IPS DF 19.7 (cell line): Measurements from ENCODE around the gene TPPP3.

Experiments used
- DNase-seq: peaks from one replicate; pipeline ENCODE4 v3.0.0-alpha.2; 2013; ENCODE audit warnings: low read depth, low spot score

Gene TPPP3

DNA sequence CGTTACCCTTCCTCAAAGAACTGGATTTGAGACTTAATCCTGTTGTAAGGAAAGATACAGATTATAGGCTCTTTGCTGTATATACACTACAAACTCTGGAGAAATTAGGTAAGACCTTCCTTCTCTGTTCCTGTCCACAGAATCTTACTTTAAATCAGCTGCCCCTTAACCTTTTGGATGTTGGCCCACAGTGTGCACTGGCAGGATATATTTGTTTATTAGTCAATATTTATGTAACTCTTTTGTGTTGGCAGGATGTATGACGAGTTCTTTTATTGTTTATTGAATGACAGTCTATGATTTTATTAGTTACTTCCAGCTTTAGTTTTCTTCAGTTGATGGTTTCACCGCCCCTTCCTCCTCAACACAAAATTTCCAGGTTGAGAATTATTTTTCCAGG is 47.0 kb downstream of the TPPP3 start:
- no peak for DNase-seq

DNA sequence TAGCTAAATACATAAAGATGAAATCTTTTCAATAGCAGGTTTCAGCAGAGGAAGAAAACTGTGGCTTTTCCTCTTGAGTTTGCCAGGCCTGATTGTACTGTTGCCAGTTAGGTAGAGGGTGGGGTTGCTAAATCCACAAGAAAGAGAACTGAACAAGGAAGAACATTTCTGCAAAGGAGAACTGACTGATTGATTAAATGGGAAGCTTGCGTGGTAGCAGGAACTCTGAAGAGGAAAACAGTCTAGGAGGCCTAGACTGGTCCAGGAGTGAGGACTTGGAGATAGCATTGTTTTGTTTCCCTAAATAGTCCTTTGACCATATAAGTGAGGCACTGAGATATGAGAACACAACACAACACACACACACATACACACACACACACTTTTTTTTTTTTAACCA is 47.9 kb downstream of the TPPP3 start:
- DNase-seq = no peak

DNA sequence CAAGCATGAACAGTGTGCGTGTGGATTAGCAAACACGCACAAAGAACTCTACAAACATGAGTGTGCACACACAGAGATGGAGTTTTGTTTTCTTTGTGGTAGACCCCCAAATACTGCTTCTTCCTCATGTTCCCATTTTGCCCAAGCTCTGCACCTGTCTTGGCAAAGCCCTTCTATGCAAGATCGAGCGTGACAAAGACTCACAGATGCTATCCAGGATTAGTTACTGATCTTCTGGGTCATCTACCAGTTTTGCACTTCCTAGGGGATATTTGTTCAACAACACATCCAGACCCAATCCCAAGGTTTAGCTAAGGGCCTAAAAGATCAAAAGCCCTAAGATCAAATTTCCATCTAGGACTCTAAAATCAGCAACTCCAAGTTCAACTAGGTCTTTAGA is 50.7 kb downstream of the TPPP3 start:
- no peak for DNase-seq

DNA sequence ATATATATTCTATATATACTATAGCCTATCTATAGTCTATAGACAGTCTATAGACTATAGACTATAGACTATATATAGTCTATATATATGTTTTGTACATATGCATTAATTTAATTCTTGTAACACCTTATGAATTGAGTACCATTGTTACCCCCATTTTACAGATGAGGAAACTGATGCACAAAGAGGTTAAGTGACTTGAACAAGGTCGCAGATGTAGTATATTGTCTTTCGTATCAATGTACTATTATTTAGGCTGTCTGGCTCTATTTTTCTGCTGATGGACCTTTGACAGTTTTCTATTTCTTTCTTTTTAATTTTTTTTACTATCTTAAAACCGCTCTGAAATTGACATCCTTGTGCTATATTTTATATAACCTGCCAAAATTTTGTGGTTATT is 52.0 kb downstream of the TPPP3 start:
- DNase-seq = no peak
